Stimulated activated CD4-positive, alpha-beta T cell treated with anti-CD3 and anti-CD28 coated beads, Interleukin-12 subunit alpha, Interleukin-12 subunit beta, amount 100 ng/mL, for 24 hours (primary cell): Measurements from ENCODE around the gene ASH1L.
A peak's percentile ranks its signal among the peaks of the same experiment; 100 is the strongest.
"Not testable (repeated sequence)": the region's sequence is repeated elsewhere in the genome, so short reads cannot be mapped to it uniquely, and the experiment has no call there.

ENCODE experiments used
- DNase-seq, 2 experiments: peaks; one replicate each; pipeline ENCODE4 v3.0.0-alpha.2; 2020; ENCODE audit warnings: low read depth in 2 of 2

Gene ASH1L

GRCh38 chr1:155328856-155329255 is 233.7 kb downstream of the ASH1L start:
- DNase-seq = not testable (repeated sequence)

- no peak for DNase-seq
Observed at GRCh38 chr1:155327981-155328380, 234.6 kb downstream of the ASH1L start.

- DNase-seq = no peak
Observed at GRCh38 chr1:155326631-155327037, 236.0 kb downstream of the ASH1L start.

- no peak for DNase-seq
Observed at GRCh38 chr1:155326020-155326526, 236.5 kb downstream of the ASH1L start.

- DNase-seq = no peak
Observed at GRCh38 chr1:155325603-155325893, 237.1 kb downstream of the ASH1L start.

GRCh38 chr1:155324717-155325602 is 237.6 kb downstream of the ASH1L start:
- DNase-seq = no peak

GRCh38 chr1:155324037-155324716 is 238.4 kb downstream of the ASH1L start:
- DNase-seq = peak; percentile 79 to 94

GRCh38 chr1:155323729-155324036 is 238.9 kb downstream of the ASH1L start:
- DNase-seq = peak; percentile 70 to 81

- DNase-seq = peak; percentile 70 to 85
Observed at GRCh38 chr1:155322953-155323728, 239.5 kb downstream of the ASH1L start.

- DNase-seq = no peak
Observed at GRCh38 chr1:155322571-155322952, 240.0 kb downstream of the ASH1L start.

- no peak for DNase-seq
Observed at GRCh38 chr1:155321639-155322503, 240.7 kb downstream of the ASH1L start.

- peak; percentile 55 to 68 for DNase-seq
Observed at GRCh38 chr1:155320661-155321617, 241.7 kb downstream of the ASH1L start, which contains the start of gene RUSC1. RUSC1 (plus strand) TSS chr1:155320894; CDS start chr1:155321774, 880 bp downstream.

- DNase-seq = no peak
Observed at GRCh38 chr1:155320252-155320651, 242.4 kb downstream of the ASH1L start.

- DNase-seq = no peak
Observed at GRCh38 chr1:155319536-155319935, 243.1 kb downstream of the ASH1L start.

- DNase-seq = no peak
Observed at GRCh38 chr1:155318082-155318481, 244.5 kb downstream of the ASH1L start.

- no peak for DNase-seq
Observed at GRCh38 chr1:155316922-155317321, 245.7 kb downstream of the ASH1L start.

- no peak for DNase-seq
Observed at GRCh38 chr1:155313261-155313660, 249.3 kb downstream of the ASH1L start.

GRCh38 chr1:155309423-155310021 is 253.1 kb downstream of the ASH1L start:
- DNase-seq = no peak

- DNase-seq = peak; percentile 94 to 96
Observed at GRCh38 chr1:155308493-155309422, 253.8 kb downstream of the ASH1L start, which contains the start of gene FDPS. FDPS (plus strand) TSS chr1:155308866; CDS start chr1:155309790, 924 bp downstream.
